ENCODE measurements around the gene BBX. TPM values are rescaled to one million over a fixed set of nuclear protein-coding genes. Genes with fewer than 3 reads are reported as not detected.

Gene BBX
- total RNA-seq, 1 experiment from 2014 or later: 66.8 TPM

- Histone ChIP-seq H2AFZ (ENCODE audit: low read length) (no peak overlapping the region), H3K79me2 (ENCODE audit: low read length) (no peaks in the 10 kb centered on the region), H3K4me1 (ENCODE audit: insufficient read depth, low read length) (peaks cover 15% of the 10 kb centered on the region), H3F3A (ENCODE audit: low read length, unreplicated experiment) (no peaks in the 10 kb centered on the region), H3K4me2 (ENCODE audit: low read length) (no peak overlapping the region), H3K36me3 (ENCODE audit: low read depth, low read length) (no peaks in the 10 kb centered on the region), H3K9me3 (ENCODE audit: low read length) (no peaks in the 10 kb centered on the region), H4K20me1 (ENCODE audit: low read length) (no peaks in the 10 kb centered on the region), H3K9me2 (replicated peaks; ENCODE audit: low read length) (no peaks in the 10 kb centered on the region), H3K27me3 (ENCODE audit: low read length) (no peaks in the 10 kb centered on the region), H3K27ac (ENCODE audit: low read length) (no peak overlapping the region), H3K4me3 (ENCODE audit: low read length) (no peak overlapping the region), H3K9ac (ENCODE audit: low read length) (no peak overlapping the region)
- CTCF ChIA-PET: no interaction called here
- ATAC-seq: no peak
- intact Hi-C loops (cut with micrococcal nuclease): no loop called here
- TF ChIP-seq EZH2phosphoT487 (IDR thresholded peaks at IDR 0.05; ENCODE audit: borderline replicate concordance, low read length): no peak
- no peak for TF ChIP-seq EZH2 (IDR thresholded peaks at IDR 0.05; ENCODE audit: low read length, unreplicated experiment)
- TF ChIP-seq CTCF (conservative IDR thresholded peaks at IDR 0.05; ENCODE audit: low read depth, low read length): no peak
- POLR2A ChIA-PET (ENCODE audit: unreplicated experiment): no interaction called here
- no peak for DNase-seq
- no TSS peak for BruUV-seq (replicated peaks)
Observed at GRCh38 chr3:107600780-107601179, 78.0 kb downstream of the BBX start.

DNA sequence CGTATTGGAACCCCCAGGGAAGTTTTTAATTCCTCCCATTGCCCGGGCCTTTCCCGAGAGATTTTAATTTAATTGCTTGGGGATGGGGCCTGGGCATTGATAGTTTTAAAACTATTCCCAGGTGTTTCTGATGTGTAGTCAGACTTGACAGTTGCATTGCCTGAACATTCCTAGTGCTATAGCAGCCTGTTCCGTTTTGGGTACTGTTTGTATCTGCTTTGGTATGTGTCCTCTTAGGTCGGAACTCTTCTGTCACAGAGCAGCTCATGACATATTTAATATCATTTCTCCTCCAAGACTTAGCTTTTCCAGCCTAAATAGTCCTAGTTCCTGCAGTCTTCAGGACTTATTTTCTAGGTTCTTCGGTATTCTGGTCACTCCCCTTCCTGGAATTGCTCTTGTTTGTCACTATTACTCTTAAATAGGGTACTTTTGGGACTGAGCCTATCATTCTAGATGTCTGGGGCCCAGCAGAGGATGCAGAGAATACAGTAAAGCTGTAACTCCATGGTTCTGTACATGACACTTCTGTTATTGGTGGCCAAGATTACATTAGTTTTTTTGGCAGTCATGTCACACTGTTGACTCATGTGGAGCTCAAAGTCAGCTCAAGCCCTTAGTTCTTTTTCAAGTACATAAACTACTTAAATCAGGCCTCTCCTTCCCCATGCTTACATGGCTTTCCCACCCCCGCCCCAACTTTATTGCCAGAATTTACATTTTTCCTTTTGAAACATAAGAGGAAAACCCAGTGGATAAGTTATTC, 81.5 kb downstream of the BBX start:
- no peak overlapping the region for H3K9ac ChIP-seq (ENCODE audit: low read length)
- DNase-seq: no peak
- no peak overlapping the region for H3K4me2 ChIP-seq (ENCODE audit: low read length)
- POLR2A ChIA-PET (ENCODE audit: unreplicated experiment): interaction anchor here (0.6 kb wide), 1 partner anchor 100 kb away, joined by 23 read pairs; no protein-coding TSS in a partner anchor
- peak; percentile 70 for ATAC-seq
- H4K20me1 ChIP-seq (ENCODE audit: low read length): no peaks in the 10 kb centered on the region
- intact Hi-C loops (cut with micrococcal nuclease): no loop called here
- no peaks in the 10 kb centered on the region for H3K9me3 ChIP-seq (ENCODE audit: low read length)
- H3K79me2 ChIP-seq (ENCODE audit: low read length): no peaks in the 10 kb centered on the region
- H2AFZ ChIP-seq (ENCODE audit: low read length): no peak overlapping the region
- H3K27ac ChIP-seq (ENCODE audit: low read length): no peak overlapping the region
- BruUV-seq (replicated peaks): no TSS peak
- H3F3A ChIP-seq (ENCODE audit: low read length, unreplicated experiment): no peaks in the 10 kb centered on the region
- peaks cover 7% of the 10 kb centered on the region for H3K4me1 ChIP-seq (ENCODE audit: insufficient read depth, low read length)
- no peaks in the 10 kb centered on the region for H3K36me3 ChIP-seq (ENCODE audit: low read depth, low read length)
- no peaks in the 10 kb centered on the region for H3K27me3 ChIP-seq (ENCODE audit: low read length)
- TF ChIP-seq CTCF (conservative IDR thresholded peaks at IDR 0.05; ENCODE audit: low read depth, low read length): no peak
- TF ChIP-seq EZH2phosphoT487 (IDR thresholded peaks at IDR 0.05; ENCODE audit: borderline replicate concordance, low read length): no peak
- TF ChIP-seq EZH2 (IDR thresholded peaks at IDR 0.05; ENCODE audit: low read length, unreplicated experiment): no peak
- CTCF ChIA-PET: no interaction called here
- H3K9me2 ChIP-seq (replicated peaks; ENCODE audit: low read length): no peaks in the 10 kb centered on the region
- no peak overlapping the region for H3K4me3 ChIP-seq (ENCODE audit: low read length)

- CTCF ChIA-PET: no interaction called here
- DNase-seq (no peak), ATAC-seq (no peak)
- TF ChIP-seq EZH2 (IDR thresholded peaks at IDR 0.05; ENCODE audit: low read length, unreplicated experiment): no peak
- no peak for TF ChIP-seq EZH2phosphoT487 (IDR thresholded peaks at IDR 0.05; ENCODE audit: borderline replicate concordance, low read length)
- no peak for TF ChIP-seq CTCF (conservative IDR thresholded peaks at IDR 0.05; ENCODE audit: low read depth, low read length)
- Histone ChIP-seq H3K27me3 (ENCODE audit: low read length) (no peaks in the 10 kb centered on the region), H3K4me2 (ENCODE audit: low read length) (no peak overlapping the region), H3F3A (ENCODE audit: low read length, unreplicated experiment) (no peaks in the 10 kb centered on the region), H3K9me3 (ENCODE audit: low read length) (peaks cover 10% of the 10 kb centered on the region; the same call in 1 of the 2 replicates), H3K27ac (ENCODE audit: low read length) (no peak overlapping the region), H3K79me2 (ENCODE audit: low read length) (0 out of 2 replicates have a peak, but pooled peaks cover 3% of the 10 kb centered on the region), H2AFZ (ENCODE audit: low read length) (no peak overlapping the region), H4K20me1 (ENCODE audit: low read length) (no peaks in the 10 kb centered on the region), H3K9me2 (replicated peaks; ENCODE audit: low read length) (no peaks in the 10 kb centered on the region), H3K36me3 (ENCODE audit: low read depth, low read length) (peaks cover 3% of the 10 kb centered on the region; the same call in 1 of the 2 replicates), H3K4me3 (ENCODE audit: low read length) (no peak overlapping the region), H3K4me1 (ENCODE audit: insufficient read depth, low read length) (no peaks in the 10 kb centered on the region), H3K9ac (ENCODE audit: low read length) (no peak overlapping the region)
- POLR2A ChIA-PET (ENCODE audit: unreplicated experiment): no interaction called here
- intact Hi-C loops (cut with micrococcal nuclease): no loop called here
- no TSS peak for BruUV-seq (replicated peaks)
Observed at GRCh38 chr3:107611775-107612469, 89.2 kb downstream of the BBX start.
